Measurements from ENCODE around the gene HEMK1. TPM values are rescaled to one million over a fixed set of nuclear protein-coding genes. Genes with fewer than 3 reads are reported as not detected.

HEMK1 gene
- total RNA-seq, 1 donor from 2014 or later = 34.4 TPM

DNA sequence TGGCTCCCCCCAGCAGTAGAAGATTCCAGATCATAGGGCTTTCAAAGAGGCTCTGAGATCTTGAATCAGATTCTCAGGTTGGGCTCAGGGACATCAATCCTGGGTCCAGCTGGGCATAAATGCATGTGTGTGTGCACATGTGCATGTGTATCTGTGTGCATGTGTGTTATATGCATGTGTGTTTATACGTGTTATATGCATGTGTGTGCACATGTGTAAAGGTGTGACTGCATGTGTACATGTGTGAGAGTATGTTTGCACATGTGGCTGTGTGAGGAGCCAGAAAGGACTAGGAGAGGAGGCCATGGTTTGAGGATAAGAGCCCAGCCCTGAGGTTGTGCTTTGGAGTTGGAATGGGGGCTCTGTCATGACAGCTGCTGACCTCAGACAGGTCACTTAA is 45.9 kb downstream of the HEMK1 start:
- DNase-seq (ENCODE audit: low spot score) = no peak

- peak; percentile 89 for DNase-seq (ENCODE audit: low spot score)
Observed at GRCh38 chr3:50616003-50616769, 46.9 kb downstream of the HEMK1 start.

GRCh38 chr3:50616770-50617095 is 47.4 kb downstream of the HEMK1 start:
- DNase-seq (ENCODE audit: low spot score) = peak; percentile 96

DNA sequence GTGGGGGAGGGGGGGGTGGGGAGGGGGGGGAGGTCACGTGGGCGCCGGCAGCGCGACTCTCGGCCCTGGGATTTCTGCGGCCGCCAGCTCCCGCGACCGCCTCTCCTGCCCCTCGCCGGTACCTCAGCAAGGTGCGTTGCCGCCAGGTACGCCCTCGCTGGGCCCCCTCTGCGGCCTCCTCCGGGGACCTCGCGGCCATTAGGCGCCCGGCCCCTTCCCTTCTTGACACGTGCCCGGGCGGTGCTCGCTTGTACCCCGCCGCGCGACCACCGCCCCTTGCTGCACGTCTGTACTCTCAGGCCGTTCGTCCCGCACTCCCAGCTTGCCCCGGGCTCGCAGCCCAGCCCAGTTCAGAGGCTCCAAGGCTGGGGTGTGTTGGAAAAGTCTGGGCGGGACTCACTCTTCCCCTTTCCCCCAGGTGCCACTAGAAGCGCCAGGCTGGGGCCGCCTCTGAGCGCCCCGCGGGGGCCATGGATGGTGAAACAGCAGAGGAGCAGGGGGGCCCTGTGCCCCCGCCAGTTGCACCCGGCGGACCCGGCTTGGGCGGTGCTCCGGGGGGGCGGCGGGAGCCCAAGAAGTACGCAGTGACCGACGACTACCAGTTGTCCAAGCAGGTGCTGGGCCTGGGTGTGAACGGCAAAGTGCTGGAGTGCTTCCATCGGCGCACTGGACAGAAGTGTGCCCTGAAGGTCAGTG is 47.9 kb downstream of the HEMK1 start, which contains the start of gene MAPKAPK3:
MAPKAPK3 (plus strand) TSS at position 56 of the 696 bp plus-strand sequence; CDS start at position 471, 415 bp downstream.
- DNase-seq (ENCODE audit: low spot score) = no peak

DNA sequence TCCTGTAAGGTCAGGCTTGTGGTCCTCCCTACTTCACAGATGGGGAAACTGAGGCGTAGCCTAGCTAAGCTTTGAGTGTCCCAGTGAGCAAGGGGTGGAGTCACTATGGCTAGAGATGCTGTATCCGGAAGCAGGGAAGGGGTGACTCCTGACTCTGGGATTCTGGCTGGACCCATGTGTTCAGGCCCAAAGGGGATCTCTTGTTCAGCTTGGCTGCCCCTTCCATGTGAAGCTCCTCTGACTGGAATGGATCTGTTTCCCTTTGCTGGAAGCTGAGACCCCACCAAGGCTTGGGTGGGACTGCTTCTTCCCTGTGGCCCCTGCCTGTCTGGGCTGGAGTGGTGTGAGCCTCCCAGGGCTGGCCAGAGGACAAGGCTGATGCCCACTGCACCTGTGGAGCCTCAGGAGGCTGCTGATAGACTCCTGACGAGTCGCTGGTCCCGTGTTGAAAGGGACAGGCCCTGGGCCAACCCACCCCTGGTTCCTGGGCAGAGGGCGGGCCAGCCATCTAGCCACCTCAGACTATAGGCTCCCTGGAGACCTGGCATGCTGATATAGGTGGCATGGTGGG is 48.7 kb downstream of the HEMK1 start:
- DNase-seq (ENCODE audit: low spot score) = no peak

- DNase-seq (ENCODE audit: low spot score) = no peak
Observed at GRCh38 chr3:50620420-50620819, 51.1 kb downstream of the HEMK1 start.

GRCh38 chr3:50620820-50621219 is 51.5 kb downstream of the HEMK1 start:
- DNase-seq (ENCODE audit: low spot score) = no peak

GRCh38 chr3:50622881-50623280 is 53.6 kb downstream of the HEMK1 start:
- no peak for DNase-seq (ENCODE audit: low spot score)

GRCh38 chr3:50623840-50624474 is 54.6 kb downstream of the HEMK1 start:
- no peak for DNase-seq (ENCODE audit: low spot score)

DNA sequence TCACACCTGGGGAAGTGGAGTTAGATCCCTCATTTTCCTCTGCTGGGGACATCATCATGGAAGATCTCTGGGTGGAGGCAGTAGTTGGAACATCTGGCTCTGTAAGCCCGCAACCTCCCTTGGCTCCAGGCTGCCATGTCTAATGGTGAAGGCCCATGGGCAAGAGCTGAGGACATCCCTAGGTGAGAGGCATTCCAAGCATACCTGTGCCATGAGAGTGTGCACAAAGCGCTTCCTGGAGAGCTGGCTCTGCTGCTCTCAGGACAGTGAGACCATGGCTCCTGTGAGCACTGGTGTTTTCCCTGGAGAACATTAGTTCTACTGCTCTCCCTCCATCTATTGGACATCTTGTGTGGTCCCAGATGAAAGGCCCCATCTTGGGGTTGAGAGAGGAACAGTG is 55.3 kb downstream of the HEMK1 start:
- DNase-seq (ENCODE audit: low spot score) = no peak

DNA sequence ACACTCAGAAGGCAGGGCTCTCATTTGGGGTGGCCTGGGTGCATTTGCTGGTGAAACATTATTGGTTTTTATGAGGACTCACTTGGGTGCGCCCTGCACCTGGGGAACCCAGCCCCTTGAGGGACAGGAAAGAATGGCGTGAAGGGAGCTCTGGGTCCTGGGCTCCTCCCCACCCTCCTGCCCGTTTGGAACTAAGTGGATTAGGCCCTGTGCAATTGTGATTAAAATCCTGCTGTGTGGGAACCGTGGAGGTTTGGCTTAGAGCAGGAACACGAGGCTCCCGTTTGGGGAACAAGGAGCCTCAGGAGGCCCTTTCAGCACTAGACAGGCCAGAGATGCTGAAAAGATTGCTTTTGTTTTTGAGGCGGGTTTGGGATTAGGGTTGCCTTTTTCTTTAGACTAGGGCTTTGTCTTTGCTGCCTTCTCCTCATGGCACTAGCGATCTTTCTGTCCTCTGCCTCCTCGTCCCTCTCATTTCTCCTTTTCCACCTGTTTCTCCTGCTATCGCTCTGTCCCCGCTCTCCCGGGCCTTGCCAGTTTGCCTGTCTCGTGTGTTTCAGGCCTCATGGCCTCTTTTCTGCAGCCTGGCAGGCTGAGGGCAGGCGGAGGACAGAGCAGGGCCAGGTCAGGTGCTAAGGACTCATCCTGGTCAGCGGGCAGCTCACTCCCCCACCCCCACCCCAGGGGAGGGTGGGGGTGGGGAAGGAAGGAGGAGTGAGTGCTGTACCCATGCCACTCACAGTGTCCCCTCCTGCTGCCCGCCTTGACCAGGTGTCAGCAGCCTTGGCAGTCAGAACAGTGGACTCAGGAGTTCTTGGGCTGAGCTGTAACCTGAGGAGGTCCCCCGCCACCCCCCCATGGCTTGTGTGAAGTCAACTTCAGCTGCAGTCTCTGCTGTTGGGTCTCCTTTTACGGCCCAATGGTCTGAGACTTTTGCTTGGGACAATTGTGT is 56.2 kb downstream of the HEMK1 start:
- DNase-seq (ENCODE audit: low spot score) = no peak

GRCh38 chr3:50626401-50626800 is 57.1 kb downstream of the HEMK1 start:
- DNase-seq (ENCODE audit: low spot score) = no peak

GRCh38 chr3:50627407-50628051 is 58.2 kb downstream of the HEMK1 start:
- peak; percentile 73 for DNase-seq (ENCODE audit: low spot score)

- no peak for DNase-seq (ENCODE audit: low spot score)
Observed at GRCh38 chr3:50628601-50629000, 59.3 kb downstream of the HEMK1 start.

- DNase-seq (ENCODE audit: low spot score) = no peak
Observed at GRCh38 chr3:50630394-50630793, 61.1 kb downstream of the HEMK1 start.

DNA sequence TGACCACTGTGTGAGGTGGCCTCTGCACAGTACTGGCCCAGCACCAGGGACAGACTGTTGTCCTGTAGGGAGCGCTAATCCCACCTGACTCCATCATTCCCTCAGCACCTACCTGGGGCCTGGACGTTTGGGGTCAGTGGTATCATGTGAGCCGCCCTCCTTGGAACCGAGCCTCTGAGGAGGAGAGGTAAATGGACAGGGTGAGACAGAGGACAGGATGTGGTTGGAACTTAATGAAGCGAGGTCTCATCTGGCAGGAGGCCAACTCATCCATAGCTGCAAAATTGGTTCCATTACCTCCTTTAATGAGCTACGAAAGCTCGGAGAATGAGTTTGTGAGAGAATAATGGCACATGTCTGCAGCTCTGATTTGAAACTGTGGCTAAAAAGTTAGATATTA is 61.6 kb downstream of the HEMK1 start:
- DNase-seq (ENCODE audit: low spot score) = no peak

DNA sequence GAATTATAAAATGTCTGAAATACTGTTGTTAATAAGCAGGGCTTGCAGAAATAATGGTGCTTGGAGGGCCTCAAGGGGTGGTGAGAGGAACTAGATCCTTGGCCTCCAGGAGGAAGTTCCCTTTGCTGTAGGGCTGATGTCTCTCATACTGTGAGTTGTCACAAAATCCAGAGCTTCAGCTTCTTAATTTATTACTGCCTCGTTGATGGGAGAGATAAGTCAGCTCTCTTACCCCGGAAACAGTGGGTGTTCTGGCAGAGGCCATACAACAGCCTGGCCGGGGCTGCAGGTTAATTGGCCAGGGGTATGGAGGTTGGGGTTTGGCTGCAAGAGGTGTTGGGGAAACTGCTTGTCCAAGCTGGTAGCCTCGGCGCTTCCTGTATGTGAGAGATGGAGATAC is 63.1 kb downstream of the HEMK1 start:
- no peak for DNase-seq (ENCODE audit: low spot score)

DNA sequence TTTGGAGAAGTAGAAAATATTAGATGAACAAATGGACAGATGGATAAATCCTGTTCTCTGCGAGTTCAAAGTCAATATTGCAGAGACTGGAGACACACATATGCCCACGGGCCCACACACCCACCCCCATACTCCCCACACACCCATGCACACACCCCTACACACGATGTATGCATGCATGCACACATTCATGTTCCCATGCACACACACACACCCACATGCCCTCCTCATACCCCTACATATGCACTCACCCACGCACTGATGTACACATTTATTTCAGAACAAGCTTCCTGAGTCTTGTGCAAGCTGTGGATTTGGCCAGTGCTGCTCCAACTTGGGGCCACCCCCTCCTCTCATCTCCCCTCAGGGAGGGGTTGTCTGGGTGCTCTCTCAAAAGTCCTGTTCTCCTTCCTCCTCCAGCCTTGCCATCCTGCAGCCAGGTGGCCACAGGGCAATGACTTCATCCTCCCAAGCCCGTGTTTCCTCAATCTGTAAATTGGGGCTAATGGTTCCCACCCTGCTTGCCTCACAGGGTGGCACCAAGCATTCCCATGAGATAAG is 64.0 kb downstream of the HEMK1 start:
- DNase-seq (ENCODE audit: low spot score) = no peak

- DNase-seq (ENCODE audit: low spot score) = no peak
Observed at GRCh38 chr3:50635066-50635465, 65.7 kb downstream of the HEMK1 start.

- no peak for DNase-seq (ENCODE audit: low spot score)
Observed at GRCh38 chr3:50637011-50637410, 67.7 kb downstream of the HEMK1 start.

- DNase-seq (ENCODE audit: low spot score) = no peak
Observed at GRCh38 chr3:50637945-50638344, 68.6 kb downstream of the HEMK1 start.

Measured in ureter (tissue), 1 donor.